ENCODE measurements around the gene EFNA3.
"Not testable (repeated sequence)": the region's sequence is repeated elsewhere in the genome, so short reads cannot be mapped to it uniquely, and the experiment has no call there.

Gene EFNA3

GRCh38 chr1:155117610-155118009 lies 39.0 kb downstream of the EFNA3 start:
- DNase-seq = no peak

GRCh38 chr1:155118090-155118489 lies 39.5 kb downstream of the EFNA3 start:
- not testable (repeated sequence) for DNase-seq

- no peak for DNase-seq
Measured at GRCh38 chr1:155120253-155120652, 41.6 kb downstream of the EFNA3 start.

- no peak for DNase-seq
Measured at GRCh38 chr1:155121249-155121648, 42.6 kb downstream of the EFNA3 start.

GRCh38 chr1:155122308-155122707 lies 43.7 kb downstream of the EFNA3 start:
- no peak for DNase-seq

GRCh38 chr1:155123801-155124200 lies 45.2 kb downstream of the EFNA3 start:
- no peak for DNase-seq

GRCh38 chr1:155124503-155125463 lies 46.1 kb downstream of the EFNA3 start:
- DNase-seq = no peak

- DNase-seq = no peak
Measured at GRCh38 chr1:155125511-155125945, 46.9 kb downstream of the EFNA3 start.

GRCh38 chr1:155125946-155126555 lies 47.4 kb downstream of the EFNA3 start:
- DNase-seq = no peak

- peak; percentile 49 for DNase-seq
Measured at GRCh38 chr1:155126556-155127104, 48.0 kb downstream of the EFNA3 start.

GRCh38 chr1:155127105-155127966 lies 48.7 kb downstream of the EFNA3 start, which contains the start of gene EFNA1:
TSS of gene EFNA1 (plus strand) at chr1:155127876. CDS start at chr1:155127978, 102 bp downstream.
- DNase-seq = no peak

- DNase-seq = no peak
Measured at GRCh38 chr1:155127967-155128754, 49.5 kb downstream of the EFNA3 start.

- DNase-seq = no peak
Measured at GRCh38 chr1:155128755-155129473, 50.3 kb downstream of the EFNA3 start.

GRCh38 chr1:155130272-155131006 lies 51.8 kb downstream of the EFNA3 start:
- DNase-seq = no peak

- DNase-seq = no peak
Measured at GRCh38 chr1:155131285-155131684, 52.6 kb downstream of the EFNA3 start.

GRCh38 chr1:155131856-155132255 lies 53.2 kb downstream of the EFNA3 start:
- no peak for DNase-seq

GRCh38 chr1:155133799-155134281 lies 55.2 kb downstream of the EFNA3 start:
- DNase-seq = no peak

- DNase-seq = no peak
Measured at GRCh38 chr1:155134322-155134721, 55.7 kb downstream of the EFNA3 start.

GRCh38 chr1:155134880-155135414 lies 56.3 kb downstream of the EFNA3 start:
- DNase-seq = peak; percentile 62

Measured in NCI-H1092 treated with DMSO at 0.1 percent for 48 hours (cell line).